OCI-LY7 (cell line): ENCODE measurements around the gene SELPLG.

Experiments used
- CTCF ChIP-seq: fragments of 200-600 bp; sonication (generic); conservative IDR thresholded peaks from 2 replicates; pipeline ENCODE4 v1.5.1; 2014; ENCODE audit warnings: mild to moderate bottlenecking, antibody characterized with exemption, low read length, moderate library complexity, mixed read lengths
- EZH2phosphoT487 ChIP-seq: fragments of 200-600 bp; sonication (generic); IDR thresholded peaks from 2 replicates; pipeline ENCODE4 v1.6.1; 2018; ENCODE audit warnings: low read depth, borderline replicate concordance, mild to moderate bottlenecking, mixed run types, antibody characterized with exemption, low read length, moderate library complexity, mixed read lengths

- no peak for TF ChIP-seq CTCF
- no peak for TF ChIP-seq EZH2phosphoT487
Observed at GRCh38 chr12:108653922-108654321, 20.2 kb upstream of the SELPLG start.
